Activated CD8-positive, alpha-beta memory T cell treated with anti-CD3 and anti-CD28 coated beads for 48 hours (primary cell): ENCODE results near the gene EIF5A2.
"Not testable (repeated sequence)": the region's sequence is repeated elsewhere in the genome, so short reads cannot be mapped to it uniquely, and the experiment has no call there.

Experiments
- DNase-seq, 3 experiments: peaks; one replicate each; pipeline ENCODE4 v3.0.0-alpha.2; 2020; ENCODE audit warnings: low read depth in 2 of 3, low spot score in 2 of 3

Gene EIF5A2

DNA sequence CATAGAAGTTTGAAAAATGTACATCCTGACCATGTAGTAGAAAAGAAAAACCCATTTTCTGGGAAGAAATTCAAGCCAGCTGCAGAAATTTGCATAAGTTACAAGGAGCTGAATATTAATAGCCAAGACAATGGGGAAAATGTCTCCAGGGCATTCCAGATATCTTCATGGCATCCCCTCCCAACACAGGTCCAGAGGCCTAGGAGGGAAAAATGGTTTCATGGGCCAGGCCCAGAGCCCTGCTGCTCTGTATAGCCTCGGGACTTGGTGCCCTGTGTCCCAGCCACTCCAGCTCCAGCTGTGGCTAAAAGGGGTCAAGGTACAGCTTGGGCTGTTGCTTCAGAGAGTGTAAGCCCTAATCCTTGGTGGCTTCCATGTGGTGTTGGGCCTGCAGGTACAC, 11.2 kb downstream of the EIF5A2 start:
- not testable (repeated sequence) for DNase-seq

- no peak for DNase-seq
These were observed 11.7 kb downstream of the EIF5A2 start for GRCh38 chr3:170896781-170897180.

- not testable (repeated sequence) for DNase-seq
These were observed 12.1 kb downstream of the EIF5A2 start for GRCh38 chr3:170896333-170896732.

- DNase-seq: no peak
These were observed 14.5 kb downstream of the EIF5A2 start for GRCh38 chr3:170893895-170894294.

GRCh38 chr3:170889630-170890029, 18.8 kb downstream of the EIF5A2 start:
- no peak for DNase-seq

DNA sequence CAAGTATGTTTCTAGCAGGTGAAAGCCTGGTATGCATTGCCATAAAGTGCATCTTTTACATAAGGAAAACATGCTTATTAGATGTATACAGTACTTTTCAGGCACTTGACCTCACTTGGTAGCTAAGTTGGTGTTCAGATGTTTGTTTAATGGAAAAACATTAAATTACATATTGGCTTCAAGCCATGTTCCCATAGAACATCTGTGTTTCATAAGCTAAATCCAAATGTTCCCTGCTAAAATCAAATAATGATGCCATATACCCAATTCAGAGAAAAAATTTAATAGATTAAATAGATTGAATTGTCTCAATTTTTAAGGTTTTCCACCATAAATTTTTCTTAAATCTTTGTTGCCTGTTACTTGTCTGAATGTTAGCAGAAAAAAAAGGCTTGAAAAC, 19.3 kb downstream of the EIF5A2 start:
- DNase-seq: no peak

GRCh38 chr3:170884109-170884930, 24.1 kb downstream of the EIF5A2 start:
- not testable (repeated sequence) for DNase-seq

DNA sequence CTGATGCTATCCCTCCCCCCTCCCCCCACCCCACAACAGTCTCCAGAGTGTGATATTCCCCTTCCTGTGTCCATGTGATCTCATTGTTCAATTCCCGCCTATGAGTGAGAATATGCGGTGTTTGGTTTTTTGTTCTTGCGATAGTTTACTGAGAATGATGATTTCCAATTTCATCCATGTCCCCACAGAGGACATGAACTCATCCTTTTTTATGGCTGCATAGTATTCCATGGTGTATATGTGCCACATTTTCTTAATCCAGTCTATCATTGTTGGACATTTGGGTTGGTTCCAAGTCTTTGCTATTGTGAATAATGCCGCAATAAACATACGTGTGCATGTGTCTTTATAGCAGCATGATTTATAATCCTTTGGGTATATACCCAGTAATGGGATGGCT, 29.7 kb downstream of the EIF5A2 start:
- not testable (repeated sequence) for DNase-seq

DNA sequence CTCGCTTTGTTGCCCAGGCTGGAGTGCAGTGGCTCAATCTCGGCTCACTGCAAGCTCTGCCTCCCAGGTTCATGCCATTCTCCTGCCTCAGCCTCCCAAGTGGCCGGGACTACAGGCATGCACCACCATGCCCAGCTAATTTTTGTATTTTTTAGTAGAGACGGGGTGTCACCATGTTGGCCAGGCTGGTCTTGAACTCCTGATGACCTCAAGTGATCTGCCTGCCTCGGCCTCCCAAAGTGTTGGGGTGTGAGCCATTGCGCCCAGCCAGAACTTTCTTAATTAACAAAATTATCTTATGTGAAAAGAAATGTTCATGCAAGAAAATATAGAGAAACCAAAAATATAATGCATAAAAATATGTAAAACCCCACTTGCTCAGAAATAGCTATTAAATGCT, 31.1 kb downstream of the EIF5A2 start:
- DNase-seq: not testable (repeated sequence)

DNA sequence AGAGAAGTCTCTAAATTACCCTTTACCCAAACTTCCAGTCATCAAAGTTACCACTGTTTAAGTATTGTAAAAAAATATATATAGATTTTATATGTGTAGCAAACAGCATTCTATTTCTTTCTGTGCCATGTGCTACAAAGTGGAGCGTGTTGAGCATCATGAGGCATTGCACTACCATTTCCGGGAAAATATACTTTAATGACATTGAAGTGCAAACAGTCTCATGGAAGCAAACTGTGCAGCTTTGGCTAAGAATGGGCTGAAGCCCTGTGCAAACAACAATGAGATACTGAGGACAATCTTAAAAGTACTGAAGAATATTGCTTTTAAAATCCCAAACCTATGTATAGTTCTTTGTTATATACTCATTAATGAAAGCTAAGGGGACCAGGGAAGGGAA, 31.9 kb downstream of the EIF5A2 start:
- DNase-seq: no peak

DNA sequence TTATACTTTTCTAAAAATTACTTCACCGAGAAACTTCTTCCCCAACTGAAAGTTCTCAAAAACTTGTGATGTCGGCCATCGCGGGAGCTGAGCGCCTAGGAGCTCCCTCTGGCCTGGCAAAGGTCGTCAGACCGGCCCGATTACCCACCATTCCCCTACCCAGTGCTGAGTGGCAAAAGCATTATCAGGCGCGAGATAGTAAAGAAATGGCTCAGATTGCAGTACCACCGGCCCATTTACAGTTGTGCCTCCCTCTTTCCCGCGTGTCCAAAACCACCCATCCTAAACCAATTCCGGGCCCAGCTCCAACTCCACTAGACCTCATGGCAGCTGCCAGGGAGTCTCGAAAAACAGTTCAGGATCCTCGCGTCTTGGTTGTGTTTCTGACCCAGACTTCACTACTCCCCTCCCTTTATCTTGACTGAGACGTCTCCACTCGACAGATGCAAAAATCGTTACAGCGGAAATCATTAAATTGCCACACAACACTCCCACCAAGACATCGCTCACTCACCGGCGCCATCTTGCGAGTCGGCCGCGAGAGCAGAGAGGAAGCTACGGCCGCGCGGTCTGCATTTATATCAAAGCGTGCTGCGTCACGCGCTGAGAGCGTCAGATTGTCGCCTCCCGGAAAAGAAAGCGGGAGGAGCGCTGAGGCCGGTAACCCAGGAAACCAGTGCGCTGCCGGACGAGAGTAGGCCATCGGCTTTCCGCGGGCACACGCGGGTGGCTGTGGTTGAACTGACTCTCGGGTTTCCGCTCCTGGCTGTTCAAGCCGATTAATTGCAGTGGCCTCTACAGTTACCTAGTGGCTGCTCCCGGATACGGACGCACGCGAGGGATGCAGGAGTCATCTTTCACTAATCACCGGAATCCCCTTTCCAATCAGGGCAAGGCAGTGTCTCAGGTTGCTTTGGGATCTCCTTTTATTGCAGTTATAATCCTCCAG, 38.5 kb downstream of the EIF5A2 start, which contains the start of gene RPL22L1:
TSS of gene RPL22L1 (minus strand) at position 551 of the 949 bp plus-strand sequence. CDS start at position 523, 28 bp downstream.
- peak; percentile 83 to 85 (median 84) for DNase-seq

DNA sequence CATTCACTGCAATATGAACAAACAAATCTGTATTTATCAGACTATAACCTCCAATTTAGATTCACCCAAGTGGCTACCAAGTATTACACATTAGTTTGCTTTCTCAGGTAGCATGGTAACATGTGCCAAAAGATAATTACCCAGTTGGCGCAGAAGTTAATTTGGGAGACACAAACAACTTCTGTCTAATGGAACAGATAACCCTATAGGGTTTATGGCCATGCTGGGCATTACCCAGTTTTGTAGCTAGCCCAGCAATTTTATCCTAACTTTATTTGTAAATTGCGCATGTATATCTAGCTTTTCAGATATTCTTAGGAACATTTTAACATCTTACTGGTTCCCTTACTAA, 39.2 kb downstream of the EIF5A2 start:
- no peak for DNase-seq

GRCh38 chr3:170868577-170869238, 39.7 kb downstream of the EIF5A2 start:
- no peak for DNase-seq

DNA sequence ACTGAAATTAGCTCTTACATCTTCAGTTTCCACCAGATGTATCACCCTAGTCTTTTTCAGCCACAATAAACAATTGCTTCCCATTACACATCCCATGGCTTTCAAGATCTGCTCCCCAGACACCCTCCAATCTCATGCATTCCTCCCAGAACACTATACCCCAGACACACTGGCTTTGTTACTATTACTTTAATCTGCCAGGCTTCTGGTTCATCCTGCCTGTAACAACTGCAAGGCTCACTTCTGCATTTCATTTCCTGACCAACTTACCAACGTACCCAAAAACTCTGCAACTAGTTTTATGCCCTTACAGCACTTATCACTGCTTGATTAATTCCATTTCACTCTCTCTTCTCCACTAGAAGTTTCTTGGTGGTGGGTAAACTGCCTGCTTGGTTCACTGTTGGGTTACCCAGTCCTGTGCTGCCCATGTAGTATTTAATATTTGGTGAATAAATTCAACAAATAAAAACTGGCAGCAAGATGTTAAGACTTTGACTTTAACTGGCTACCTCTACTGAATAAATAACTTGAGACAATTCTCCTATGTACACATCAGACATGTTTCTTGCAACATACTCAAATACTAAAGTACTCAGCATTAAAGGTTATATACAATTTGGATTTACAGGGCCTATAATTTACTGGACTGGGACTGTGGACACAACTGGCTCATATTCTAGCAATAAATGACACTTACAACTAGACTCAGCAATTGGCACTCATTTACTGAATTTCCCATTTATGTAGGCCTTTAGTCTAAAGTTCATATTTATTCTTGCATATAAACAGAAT, 41.1 kb downstream of the EIF5A2 start:
- no peak for DNase-seq

DNA sequence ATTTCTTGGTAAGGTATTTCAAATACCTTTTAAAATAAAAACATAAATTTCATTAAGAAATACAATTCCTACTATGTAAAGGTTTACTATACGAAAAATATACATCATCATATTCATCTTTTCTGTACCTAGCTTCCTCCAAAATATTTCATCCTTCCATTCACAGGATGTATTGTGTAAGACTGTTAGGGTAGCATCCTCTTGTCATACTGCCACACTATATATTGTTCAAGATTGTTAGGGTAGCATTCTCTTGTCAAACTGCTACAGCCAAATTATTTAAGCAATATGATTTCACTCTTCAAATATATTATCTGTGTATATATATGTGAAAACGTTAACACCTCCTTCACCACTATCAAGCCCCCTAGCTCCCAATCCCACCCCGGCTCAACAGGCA, 41.9 kb downstream of the EIF5A2 start:
- no peak for DNase-seq

DNA sequence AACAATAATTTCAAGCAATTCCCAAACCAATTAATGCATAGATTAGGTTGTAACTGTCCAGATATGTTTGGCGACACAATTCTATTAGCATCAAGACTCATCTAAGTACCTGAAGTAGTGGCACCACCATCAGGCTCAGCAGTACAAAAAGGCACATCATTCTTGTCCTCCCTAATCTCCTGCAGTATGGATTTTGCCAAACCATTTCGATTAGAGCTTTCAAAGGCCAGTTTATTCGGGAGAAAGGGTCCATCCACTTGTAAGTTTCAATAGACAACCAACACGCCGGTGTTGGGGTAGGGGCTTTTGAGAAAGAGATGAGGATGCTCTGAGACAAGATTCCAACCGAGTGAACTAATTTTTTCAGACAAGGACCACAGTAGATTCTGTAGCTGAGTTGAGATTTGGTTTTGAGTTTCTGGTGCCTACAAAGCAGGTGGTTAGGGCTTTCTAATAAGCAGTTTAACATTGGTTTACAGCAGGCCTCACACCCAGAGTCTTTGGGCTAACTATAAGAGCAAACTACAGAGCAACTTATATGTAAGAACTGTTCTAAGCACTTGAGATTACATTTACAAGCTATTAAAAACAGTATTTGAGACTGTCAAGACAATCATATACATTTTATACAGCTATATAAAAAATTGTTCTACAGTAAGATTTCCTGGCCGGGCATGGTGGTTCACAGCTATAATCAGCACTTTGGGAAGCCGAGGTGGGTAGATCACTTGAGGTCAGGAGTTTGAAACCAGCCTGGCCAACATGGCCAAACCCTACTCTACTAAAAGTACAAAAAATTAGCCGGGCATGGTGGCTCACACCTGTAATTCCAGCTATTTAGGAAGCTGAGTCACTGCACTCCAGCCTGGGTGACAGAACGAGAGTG, 43.0 kb downstream of the EIF5A2 start:
- DNase-seq: no peak

- DNase-seq: no peak
These were observed 43.8 kb downstream of the EIF5A2 start for GRCh38 chr3:170864525-170865208.

DNA sequence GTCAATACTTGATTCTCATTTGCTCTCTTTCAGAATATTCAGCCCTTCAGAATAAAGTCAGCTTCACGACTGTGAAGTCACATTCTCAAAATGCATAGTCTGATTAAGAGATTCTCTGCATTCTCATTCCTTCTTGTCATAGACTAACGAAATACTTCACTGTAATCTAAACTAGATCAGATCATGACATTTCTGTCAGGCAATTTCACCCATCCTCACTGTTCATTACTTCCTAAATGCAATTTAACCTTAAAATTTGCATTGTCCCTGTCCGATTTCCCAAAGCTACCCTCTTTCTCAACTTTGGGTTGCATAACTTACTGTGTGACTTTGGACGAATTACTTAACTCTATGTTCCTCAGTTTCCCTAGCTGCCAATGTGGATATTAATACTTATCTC, 44.6 kb downstream of the EIF5A2 start:
- no peak for DNase-seq
